Hypothalamus (tissue), 51 donors: ENCODE data around the gene HBM.
"Not testable (repeated sequence)": the region's sequence is repeated elsewhere in the genome, so short reads cannot be mapped to it uniquely, and the experiment has no call there.

ENCODE experiments used
- DNase-seq, 51 donors: peaks; one replicate each; lab custom pipeline; 2025; lab: John Stamatoyannopoulos, UW

HBM gene

GRCh38 chr16:180681-181564 lies 15.1 kb downstream of the HBM start:
- peak in 16 of 51 donors; percentile 4 to 65 (median 34) for DNase-seq

- peak in 30 of 51 donors; percentile 4 to 78 (median 28) for DNase-seq
Observed at GRCh38 chr16:181565-182021, 15.8 kb downstream of the HBM start.

GRCh38 chr16:183005-183404 lies 17.2 kb downstream of the HBM start:
- DNase-seq = no peak

GRCh38 chr16:185213-185612 lies 19.4 kb downstream of the HBM start:
- DNase-seq = no peak

- DNase-seq = no peak
Observed at GRCh38 chr16:185691-186090, 19.9 kb downstream of the HBM start.

- no peak for DNase-seq
Observed at GRCh38 chr16:187330-187729, 21.6 kb downstream of the HBM start.

- DNase-seq = no peak
Observed at GRCh38 chr16:188674-189073, 22.9 kb downstream of the HBM start.

GRCh38 chr16:189604-190186 lies 23.9 kb downstream of the HBM start:
- DNase-seq = no peak

GRCh38 chr16:191831-192230 lies 26.1 kb downstream of the HBM start:
- DNase-seq = no peak

GRCh38 chr16:192686-193085 lies 26.9 kb downstream of the HBM start:
- DNase-seq = no peak

- DNase-seq = no peak
Observed at GRCh38 chr16:193441-193840, 27.7 kb downstream of the HBM start.

- no peak for DNase-seq
Observed at GRCh38 chr16:194516-194915, 28.7 kb downstream of the HBM start.

GRCh38 chr16:200388-200787 lies 34.6 kb downstream of the HBM start:
- DNase-seq = no peak

- no peak for DNase-seq
Observed at GRCh38 chr16:203246-203645, 37.5 kb downstream of the HBM start.

GRCh38 chr16:204046-204445 lies 38.3 kb downstream of the HBM start:
- not testable (repeated sequence) for DNase-seq

- not testable (repeated sequence) for DNase-seq
Observed at GRCh38 chr16:209359-209758, 43.6 kb downstream of the HBM start.

GRCh38 chr16:211631-212180 lies 45.9 kb downstream of the HBM start:
- DNase-seq = not testable (repeated sequence)

- DNase-seq = no peak
Observed at GRCh38 chr16:212999-213398, 47.2 kb downstream of the HBM start.
